ENCODE measurements around the gene SYT15.

SYT15 gene

GRCh38 chr10:46545861-46546590 is 32.9 kb upstream of the SYT15 start:
- DNase-seq, result no peak

GRCh38 chr10:46546591-46547540 is 32.1 kb upstream of the SYT15 start:
- DNase-seq, result no peak

- DNase-seq, result no peak
Measured at GRCh38 chr10:46547541-46548497, 31.1 kb upstream of the SYT15 start.

GRCh38 chr10:46548498-46549090 is 30.3 kb upstream of the SYT15 start:
- DNase-seq, result no peak

- no peak for DNase-seq
Measured at GRCh38 chr10:46549171-46550075, 29.5 kb upstream of the SYT15 start.

GRCh38 chr10:46550076-46550790 is 28.7 kb upstream of the SYT15 start:
- no peak for DNase-seq

GRCh38 chr10:46550795-46551700 is 27.9 kb upstream of the SYT15 start:
- no peak for DNase-seq

DNA sequence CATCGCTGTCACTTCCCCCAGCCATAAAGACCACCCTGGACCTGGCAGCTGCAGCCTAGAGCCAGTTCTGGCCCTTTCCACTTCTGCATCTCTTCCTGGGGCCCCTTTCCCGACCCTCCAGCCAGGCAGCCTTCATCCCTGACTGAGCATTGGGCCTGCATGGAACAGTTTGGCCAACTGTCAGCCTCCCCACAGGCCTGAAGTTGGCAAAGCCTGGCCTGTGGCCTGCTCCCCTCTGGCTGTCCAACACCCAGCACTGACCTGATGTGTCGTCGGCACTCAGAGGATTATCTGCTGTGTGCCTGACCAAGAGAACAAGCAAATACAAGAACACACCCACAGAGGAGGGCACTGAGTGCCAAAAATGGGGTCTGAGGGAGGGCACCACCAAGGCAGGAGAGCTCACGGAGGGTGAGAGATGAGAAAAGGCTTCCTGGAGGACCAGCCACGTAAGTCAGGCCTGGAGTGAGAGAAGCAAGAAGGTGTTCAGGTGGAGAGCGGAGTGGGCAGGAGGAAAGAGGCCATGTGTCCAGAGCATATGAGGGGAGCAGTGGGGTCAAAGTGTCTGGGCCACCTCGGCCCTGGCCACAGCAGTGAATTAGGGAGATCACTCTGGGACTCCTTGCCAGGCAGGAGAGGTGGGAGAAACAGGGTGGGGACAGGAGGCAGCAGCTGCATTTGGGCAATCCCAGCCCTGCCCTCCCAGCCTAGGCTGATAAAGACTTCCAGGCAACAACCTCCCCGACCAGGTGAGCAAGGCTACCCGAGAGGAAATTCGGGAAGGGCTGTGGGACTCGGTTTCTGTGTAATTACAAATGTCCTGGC is 27.0 kb upstream of the SYT15 start:
- DNase-seq, result no peak

GRCh38 chr10:46552526-46553237 is 26.2 kb upstream of the SYT15 start:
- DNase-seq, result no peak

DNA sequence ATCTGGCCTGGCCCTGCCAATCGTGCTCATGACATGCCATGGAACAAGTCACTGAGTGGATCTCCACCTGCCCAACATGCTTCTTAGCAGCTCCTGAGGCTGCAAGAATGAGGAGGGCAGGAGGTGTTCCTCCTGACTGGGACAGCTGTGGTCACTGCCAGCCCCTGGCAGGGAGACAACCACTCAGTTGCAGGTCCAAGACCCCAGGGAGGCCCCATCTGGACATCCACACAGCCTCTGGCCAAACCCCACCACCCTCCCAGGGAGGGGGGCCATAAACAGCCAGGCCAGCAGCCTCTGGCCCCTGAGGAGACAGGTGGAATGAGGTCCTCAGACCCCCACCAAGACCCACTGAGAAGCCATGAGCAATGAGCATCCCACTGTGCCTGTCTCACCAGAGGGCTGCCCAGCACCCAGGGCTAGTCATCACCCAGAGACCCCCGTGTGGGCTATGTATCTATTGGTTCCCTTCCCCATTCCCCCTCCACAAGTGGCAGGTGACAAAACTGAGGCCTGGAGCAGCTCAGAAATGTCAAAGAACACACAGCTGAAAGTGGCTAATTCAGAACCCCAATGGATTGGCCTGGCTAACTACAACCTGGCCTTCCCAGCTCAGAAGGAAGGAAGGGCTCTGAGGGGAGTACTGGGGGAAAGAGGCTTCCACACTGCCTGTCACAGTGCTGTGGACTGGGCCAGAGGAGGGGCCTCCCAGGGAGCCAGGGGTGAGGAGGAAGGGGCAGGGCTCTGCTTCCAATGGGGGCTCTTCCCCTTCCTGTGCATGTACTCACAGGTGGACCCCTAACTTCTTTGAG is 25.5 kb upstream of the SYT15 start:
- no peak for DNase-seq

- no peak for DNase-seq
Measured at GRCh38 chr10:46554166-46554781, 24.7 kb upstream of the SYT15 start.

- no peak for DNase-seq
Measured at GRCh38 chr10:46555366-46555712, 23.6 kb upstream of the SYT15 start.

DNA sequence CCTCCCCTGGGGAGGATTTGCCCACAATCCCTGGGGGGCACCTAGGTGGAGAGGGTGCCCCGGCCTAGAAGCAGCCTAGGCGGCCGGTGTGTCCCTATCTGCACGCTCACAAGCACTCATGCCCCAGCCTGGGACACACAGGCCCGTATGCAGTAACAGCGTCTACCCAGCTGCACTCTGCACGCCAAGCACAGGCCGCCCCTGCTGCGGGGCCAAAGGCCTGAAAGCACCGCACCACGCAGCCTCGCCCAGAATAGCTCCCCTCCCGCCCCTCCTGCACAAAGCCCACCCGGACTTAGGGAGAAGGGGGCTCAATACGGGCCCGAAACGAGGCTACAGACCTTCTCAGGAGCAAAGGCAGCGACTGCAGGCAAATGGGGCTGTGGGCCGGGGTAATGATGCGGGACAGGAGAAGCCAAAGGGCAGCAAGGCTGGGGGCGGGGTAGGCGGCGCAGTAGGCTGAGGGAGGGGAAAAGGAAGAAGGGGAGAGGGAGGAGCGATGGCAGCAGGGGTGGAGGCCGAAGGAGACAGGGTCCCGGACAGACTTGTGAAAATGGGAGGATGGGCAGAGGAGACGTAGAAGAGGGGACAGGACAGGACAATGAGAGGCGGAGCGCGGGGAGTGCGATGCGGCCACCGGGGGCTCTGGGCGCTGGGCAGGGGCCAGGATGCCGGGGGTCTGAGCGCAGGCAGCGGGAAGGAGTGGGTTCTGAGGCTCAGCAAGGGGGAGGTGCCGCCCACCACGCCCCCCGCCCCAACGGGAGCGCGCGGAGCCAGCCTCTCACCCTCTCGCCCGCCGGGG is 23.0 kb upstream of the SYT15 start:
- DNase-seq, result no peak

GRCh38 chr10:46556515-46557318 is 22.2 kb upstream of the SYT15 start, which contains the start of gene GPRIN2:
TSS of gene GPRIN2 (minus strand) at chr10:46556658. CDS start at chr10:46550736, 5,922 bp downstream.
- DNase-seq, result no peak
